Right ventricle myocardium inferior (tissue), 1 donor: ENCODE data around the gene STARD3. TPM values are rescaled to one million over a fixed set of nuclear protein-coding genes. Genes with fewer than 3 reads are reported as not detected.

Experiments used
- ATAC-seq: fragments of 200-7000 bp; cut with Tn5 transposase; one replicate; pipeline ENCODE4 v1.9.1; 2020; ENCODE audit warnings: mild to moderate bottlenecking, moderate library complexity
- DNase-seq: peaks from one replicate; pipeline ENCODE4 v3.0.0; 2021; ENCODE audit errors: missing footprints
- intact Hi-C: fragments of 100-400 bp; cut with DNase I; formaldehyde crosslinking; loops from one replicate; pipeline ENCODE4 v1.11.0; 2022
- total RNA-seq: library from RNA; stranded (reverse); fragmentation: NEBNext Ultra II Directional; extraction: Animal tissue kit (Norgen Biotek cat#: 25700); gene quantifications from one replicate; pipeline ENCODE4 v1.2.1, GENCODE V29; 2021
- donor health status: DM: no; HTN: yes; CAD: no; lungs with severe emphysema.

STARD3 gene
- total RNA-seq, 1 donor from 2014 or later: 21.4 TPM

DNA sequence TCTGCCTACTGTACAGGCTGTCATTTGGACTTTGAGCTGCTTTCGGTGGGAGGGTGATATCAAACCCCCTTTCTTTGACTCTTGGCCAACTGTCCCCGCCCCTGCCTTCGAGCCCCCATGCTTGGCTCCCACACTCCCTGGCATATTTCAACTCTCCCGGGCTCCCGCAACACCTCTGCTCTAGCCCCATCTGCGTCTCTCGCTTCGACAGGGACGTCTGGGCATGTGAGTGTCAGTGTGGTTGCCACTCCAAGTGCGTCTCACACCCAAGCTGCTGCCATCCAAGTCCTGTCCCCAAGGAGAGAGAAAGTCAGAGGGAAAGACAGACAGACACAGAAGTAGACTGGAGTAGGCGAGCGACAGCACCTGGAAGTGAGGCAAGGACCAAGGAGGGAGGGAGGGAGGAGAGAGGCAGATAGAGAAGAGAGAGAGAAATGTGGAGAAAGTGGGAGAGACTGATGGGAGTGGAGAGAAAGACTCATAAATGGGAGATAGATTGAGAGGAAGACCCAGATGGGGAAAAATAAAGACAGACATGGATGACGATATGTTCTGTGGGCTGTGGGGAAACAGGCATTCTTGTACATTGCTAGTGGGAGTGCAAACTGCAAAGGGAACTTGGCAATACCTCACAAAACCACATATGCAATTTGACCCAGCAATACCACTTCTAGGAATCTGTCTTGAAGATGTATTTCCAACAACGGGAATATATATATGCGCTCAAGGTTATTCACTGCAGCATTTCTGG lies 11.8 kb downstream of the STARD3 start:
- DNase-seq: peak; percentile 45
- ATAC-seq: no peak
- intact Hi-C loops: no loop called here

DNA sequence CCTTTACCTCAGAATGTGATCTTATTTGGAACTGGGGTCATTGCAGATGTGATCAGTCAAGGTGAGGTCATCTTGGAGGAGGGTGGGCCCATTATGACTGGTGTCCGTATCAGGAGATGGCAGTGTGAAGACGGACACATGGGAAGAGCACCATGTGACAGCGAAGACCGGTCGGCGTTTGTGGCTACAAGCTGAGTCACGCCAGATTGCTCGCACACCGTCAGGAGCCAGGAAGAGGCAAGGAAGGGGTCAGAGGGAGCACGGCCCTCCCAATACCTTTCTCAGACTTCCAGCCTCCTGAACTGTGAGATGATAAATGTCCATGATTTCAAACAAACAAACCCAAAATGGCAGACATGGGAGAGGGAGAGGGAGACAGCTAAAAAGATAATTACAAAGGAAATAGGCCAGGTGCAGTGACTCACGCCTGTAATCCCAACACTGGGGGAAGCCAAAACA lies 13.2 kb downstream of the STARD3 start:
- DNase-seq: no peak
- intact Hi-C loops: no loop called here
- ATAC-seq: no peak

DNA sequence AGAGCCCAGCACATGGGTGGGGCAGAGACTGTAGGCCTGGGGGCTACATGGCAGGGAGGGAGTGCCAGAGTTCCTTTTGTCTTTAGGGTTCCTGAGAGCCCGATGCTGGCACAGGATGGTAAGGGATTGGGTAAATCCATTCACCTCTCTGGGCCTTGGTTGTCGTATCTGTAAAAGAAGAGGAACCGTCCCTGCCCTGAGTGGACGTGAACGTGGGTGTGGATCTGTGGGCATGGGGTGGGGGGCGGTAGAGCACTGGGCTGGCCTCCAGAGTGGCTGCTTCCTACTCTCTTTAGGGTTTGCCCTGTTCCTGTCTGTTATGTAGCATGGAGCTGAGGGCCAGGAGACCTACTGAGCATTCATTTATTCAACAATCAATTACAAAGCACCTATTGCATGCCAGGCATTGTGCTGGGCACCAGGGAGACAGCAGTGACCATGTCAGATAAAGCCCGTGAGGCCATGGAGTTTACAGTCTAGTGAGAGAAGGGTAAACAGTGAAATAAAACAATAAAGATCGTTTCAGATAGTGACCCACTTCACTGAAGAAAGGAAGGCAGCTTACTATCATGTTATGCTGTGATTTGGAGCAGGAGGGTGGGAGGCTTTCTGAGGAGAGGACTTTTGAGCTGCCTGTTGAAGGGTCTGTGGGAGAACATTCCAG lies 15.1 kb downstream of the STARD3 start:
- DNase-seq: no peak
- intact Hi-C loops: no loop called here
- no peak for ATAC-seq

DNA sequence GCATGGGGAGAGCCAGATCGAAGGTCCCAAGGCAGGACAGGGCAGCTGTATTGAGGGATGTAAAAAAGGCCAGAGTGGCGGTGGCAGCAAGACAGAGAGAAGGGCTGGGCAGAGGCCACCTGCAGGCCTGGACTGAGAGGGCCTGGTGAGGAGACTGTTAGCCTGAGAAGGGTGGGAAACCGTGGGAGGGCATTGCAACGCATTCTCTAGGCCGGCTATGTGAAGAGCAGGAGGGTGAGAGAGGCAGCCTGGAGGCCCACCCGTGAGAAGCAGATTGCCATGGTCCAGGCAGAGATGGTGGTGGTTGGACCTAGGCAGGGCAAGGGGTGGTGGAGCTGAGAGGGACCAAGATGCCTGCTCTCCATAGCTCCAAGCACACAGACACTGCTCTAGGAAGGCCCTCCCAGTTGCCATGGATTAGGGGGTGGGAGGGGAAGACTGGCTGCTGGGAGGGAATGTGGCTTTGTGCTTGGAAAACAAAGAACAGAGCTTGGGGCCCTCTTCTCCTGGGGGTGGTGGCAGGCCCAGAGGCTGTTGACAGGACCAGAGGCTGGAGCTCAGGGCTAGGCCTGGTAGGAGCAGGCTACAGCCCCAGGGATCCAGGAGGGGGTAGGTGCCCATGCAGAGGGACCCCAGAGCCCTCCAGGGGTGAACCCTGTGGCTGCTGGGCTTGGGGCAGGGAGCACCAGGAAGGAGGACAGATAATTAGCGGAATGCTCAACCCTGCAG lies 15.8 kb downstream of the STARD3 start:
- no peak for ATAC-seq
- DNase-seq: no peak
- intact Hi-C loops: no loop called here

DNA sequence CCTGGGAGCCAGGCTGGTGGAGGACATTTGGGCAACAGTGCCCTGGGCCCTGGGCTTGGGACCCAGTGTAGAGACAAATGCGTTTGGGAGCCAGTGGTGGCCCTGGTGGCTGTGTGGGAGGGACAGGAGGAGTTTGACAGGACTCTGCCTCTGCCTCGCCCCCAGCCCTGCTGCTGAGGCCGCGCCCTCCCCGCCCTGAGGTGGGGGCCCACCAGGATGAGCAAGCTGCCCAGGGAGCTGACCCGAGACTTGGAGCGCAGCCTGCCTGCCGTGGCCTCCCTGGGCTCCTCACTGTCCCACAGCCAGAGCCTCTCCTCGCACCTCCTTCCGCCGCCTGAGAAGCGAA lies 16.3 kb downstream of the STARD3 start:
- intact Hi-C loops: no loop called here
- DNase-seq (no peak), ATAC-seq (no peak)

DNA sequence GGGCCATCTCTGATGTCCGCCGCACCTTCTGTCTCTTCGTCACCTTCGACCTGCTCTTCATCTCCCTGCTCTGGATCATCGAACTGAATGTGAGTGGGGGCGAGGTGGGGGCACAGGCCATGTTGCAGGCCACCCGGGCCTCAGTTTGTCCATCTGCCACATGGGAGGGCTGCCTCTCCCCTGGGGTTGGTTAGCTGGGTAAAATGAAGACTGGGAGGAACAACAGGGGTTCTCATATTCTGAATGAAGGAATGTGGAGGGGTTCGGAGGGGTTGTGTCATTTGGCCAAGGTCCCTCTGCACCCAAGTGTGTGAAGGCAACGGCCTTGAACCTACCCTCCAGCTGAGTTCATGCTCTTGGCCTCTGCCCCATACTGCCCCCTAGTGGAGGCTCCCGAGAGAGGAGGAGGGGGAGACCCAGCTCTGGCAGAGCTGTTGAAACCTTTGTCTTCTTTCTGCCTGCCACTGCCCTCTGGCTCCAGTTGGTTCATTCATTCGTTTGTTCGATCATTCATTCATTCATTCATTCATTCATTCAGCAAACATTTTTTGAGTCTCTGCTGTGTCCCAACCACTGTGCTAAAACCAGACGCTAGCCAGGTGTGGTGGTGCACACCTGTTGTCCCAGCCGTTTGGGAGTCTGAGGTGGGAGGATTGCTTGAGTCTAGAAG lies 16.9 kb downstream of the STARD3 start:
- intact Hi-C loops: no loop called here
- DNase-seq: peak; percentile 79
- peak; percentile 56 for ATAC-seq

DNA sequence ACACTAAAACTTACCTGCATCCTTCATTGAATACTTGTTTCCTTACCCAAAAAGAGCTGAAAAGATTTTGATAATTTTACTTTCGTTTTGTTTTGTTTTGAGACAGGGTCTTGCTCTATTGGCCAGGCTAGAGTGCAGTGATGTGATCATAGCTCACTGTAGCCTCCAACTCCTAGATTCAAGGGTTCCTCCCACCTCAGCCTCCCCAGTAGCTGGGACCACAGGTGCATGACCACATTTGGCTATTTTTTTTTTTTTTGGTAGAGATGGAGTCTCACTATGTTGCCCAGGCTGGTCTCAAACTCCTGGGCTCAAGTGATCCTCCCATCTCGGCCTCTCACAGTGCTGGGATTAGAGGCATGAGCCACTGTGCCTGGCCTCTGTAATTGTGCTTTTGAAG lies 18.2 kb downstream of the STARD3 start:
- ATAC-seq (no peak), DNase-seq (no peak)
- intact Hi-C loops: no loop called here

DNA sequence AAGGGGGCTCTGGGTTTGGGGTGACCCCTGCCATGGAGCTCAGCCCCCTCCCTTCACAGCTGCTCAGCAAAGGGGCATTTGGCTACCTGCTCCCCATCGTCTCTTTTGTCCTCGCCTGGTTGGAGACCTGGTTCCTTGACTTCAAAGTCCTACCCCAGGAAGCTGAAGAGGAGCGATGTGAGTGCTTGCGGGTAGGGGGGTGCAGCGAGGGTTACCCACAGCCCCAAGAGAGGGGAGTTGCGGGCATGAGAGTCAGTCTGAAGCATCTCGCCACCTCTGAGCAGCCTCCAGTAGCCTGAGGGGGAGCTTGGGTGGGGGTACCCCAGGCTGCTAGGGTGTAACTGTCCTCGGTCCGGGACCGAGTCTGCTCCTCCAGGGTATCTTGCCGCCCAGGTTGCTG lies 21.4 kb downstream of the STARD3 start:
- DNase-seq (no peak), ATAC-seq (no peak)
- intact Hi-C loops: no loop called here

DNA sequence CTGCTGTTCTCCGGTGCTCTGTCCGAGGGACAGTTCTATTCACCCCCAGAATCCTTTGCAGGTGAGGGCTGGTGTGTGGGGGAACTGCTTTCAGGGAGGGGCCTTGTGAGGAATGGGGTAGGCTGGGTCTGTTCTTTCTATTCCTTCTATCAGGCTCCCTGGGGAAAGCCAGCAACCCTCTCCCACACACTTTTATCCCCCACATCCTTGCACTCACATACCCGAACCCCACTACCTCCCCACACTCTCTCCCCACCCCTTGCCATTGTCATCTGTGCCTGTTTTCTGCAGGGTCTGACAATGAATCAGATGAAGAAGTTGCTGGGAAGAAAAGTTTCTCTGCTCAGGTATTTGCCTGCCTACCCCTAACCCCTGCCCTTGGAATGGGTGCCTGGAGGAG lies 21.8 kb downstream of the STARD3 start:
- intact Hi-C loops: no loop called here
- no peak for ATAC-seq
- no peak for DNase-seq

DNA sequence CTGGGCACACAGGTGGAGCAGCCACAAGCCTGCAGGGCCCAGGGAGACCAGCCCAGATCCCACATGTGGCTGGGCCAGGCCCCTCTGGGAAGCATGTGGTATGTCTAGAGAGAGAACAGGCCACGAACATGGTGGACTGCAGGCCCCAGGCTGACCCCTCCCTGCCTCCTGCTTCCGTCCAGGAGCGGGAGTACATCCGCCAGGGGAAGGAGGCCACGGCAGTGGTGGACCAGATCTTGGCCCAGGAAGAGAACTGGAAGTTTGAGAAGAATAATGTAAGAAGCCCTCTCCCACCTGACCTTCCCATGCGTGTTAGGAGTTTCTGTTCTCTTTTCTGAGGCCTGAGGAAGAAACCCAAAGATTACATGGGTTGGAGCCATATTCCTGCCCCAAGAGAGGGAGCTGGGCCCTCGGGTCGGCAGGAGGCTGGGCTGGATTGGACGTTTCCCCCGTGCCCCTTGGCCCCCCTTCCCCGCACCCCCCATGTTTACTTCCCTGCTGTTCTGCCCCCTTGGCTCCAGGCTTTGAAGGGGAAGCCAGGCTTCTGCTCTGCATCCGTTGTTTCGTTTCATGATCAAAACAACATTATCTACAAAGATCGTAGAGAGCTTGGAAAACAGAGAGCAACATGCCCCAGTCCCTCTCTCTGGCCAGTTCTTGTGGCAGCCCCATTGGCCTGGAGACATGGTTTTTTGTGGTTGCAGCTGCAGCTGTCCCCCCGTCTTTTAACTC lies 22.5 kb downstream of the STARD3 start:
- intact Hi-C loops: loop anchor here (5.0 kb wide), 1 partner anchor 93 kb away; no protein-coding TSS in a partner anchor
- DNase-seq (no peak), ATAC-seq (no peak)

DNA sequence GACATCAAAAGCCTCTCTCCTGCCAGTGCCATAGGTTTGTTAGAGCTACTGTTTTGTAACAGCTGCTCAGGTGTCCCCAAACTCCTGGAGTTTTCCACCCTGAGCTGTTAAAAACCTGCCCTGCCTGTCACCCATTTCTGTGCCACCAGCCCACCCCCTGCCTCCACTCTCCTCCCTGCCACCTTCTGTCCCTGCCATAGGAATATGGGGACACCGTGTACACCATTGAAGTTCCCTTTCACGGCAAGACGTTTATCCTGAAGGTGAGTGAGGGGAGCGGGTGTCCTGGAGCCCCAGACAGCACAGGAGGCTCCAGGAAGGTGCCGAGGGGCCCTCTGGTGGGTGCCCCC lies 23.0 kb downstream of the STARD3 start:
- intact Hi-C loops: loop anchor here (5.0 kb wide), 1 partner anchor 92 kb away; no protein-coding TSS in a partner anchor
- ATAC-seq: no peak
- no peak for DNase-seq

DNA sequence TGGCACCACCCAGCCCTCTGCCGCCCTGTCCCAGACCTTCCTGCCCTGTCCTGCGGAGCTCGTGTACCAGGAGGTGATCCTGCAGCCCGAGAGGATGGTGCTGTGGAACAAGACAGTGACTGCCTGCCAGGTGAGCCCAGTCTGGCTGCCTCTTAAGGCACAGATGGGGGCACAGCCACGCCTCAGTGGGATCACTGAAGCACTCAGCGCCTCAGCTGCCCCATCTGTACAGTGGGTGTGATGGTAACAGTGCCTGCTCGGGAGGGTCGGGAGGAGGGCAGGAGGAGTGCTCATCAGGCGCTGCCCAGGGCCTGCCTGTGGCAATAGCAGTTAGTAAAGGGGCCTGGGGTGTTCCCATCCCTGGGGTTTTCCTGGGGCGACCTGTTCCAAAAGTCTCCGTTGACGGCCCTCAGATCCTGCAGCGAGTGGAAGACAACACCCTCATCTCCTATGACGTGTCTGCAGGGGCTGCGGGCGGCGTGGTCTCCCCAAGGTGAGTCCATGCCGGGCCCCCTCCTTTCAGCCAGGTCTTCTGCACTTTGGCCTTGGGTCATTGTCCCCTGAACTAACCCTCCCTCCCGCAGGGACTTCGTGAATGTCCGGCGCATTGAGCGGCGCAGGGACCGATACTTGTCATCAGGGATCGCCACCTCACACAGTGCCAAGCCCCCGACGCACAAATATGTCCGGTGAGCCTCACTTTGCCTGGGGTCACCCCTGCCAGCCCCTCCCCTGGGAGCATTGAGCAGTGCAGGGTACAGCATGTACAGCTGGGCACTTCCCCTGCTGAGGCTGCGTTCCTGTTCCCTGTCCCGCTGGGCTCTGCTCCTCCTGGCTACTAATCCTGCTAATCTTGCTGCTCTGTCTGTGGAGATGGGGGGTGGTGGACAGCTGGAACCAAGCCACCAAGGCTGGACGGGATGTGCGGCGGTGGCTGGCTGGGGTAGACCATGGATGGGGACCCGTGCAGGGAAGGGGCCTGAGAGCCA lies 23.7 kb downstream of the STARD3 start:
- ATAC-seq (peak; percentile 26), DNase-seq (peak; percentile 75)
- intact Hi-C loops: loop anchor here (5.0 kb wide), 1 partner anchor 92 kb away; no protein-coding TSS in a partner anchor

DNA sequence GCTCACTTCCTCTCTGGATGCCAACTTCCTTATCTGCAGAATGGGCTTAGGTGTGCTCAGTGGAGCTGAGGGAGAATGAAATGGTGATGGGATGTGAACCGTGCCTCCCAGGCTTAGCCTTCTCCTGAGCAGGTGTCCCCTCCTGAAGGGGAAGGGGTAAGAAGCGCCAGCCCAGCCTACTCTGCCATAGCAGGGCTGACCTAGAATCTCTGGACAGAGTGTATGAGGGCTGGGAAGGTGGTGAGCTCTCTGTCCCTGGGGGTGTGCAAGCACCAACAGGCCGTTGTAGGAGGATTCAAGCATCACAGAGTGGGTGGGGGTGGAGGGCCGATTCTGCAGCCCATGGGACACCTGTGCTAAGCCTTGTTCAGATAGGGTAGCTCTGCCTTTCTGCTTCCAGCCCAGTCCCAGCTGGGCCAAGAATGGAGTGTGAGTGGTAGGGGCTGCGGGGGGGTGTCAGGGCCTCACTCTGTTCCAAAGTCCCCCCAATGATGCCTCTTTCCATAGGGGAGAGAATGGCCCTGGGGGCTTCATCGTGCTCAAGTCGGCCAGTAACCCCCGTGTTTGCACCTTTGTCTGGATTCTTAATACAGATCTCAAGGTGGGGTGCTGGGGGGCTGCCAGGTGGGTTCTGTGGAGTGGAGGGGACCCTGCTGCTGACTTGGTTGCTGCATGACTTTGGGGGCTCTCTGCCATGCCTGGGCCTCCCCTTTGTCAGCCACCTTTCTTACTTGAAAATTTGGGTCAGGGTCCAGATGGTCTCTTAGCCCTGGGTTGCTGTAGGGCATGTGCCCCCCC lies 25.0 kb downstream of the STARD3 start:
- DNase-seq (no peak), ATAC-seq (no peak)
- intact Hi-C loops: loop anchor here (5.0 kb wide), 1 partner anchor 90 kb away; no protein-coding TSS in a partner anchor

DNA sequence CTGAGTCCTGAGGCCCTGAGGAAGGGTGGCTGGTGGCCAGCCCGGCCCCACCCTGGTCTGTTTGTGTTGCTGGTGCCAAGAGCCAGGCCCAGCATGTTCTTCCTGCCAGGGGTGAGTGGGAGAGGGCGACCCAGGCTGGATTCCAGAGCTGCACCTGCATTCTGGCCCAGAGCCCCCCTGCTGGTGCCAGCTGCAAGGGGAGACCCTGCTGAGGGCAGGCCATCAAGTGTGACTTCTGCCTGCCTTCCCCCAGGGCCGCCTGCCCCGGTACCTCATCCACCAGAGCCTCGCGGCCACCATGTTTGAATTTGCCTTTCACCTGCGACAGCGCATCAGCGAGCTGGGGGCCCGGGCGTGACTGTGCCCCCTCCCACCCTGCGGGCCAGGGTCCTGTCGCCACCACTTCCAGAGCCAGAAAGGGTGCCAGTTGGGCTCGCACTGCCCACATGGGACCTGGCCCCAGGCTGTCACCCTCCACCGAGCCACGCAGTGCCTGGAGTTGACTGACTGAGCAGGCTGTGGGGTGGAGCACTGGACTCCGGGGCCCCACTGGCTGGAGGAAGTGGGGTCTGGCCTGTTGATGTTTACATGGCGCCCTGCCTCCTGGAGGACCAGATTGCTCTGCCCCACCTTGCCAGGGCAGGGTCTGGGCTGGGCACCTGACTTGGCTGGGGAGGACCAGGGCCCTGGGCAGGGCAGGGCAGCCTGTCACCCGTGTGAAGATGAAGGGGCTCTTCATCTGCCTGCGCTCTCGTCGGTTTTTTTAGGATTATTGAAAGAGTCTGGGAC lies 25.8 kb downstream of the STARD3 start:
- ATAC-seq: no peak
- intact Hi-C loops: loop anchor here (5.0 kb wide), 1 partner anchor 90 kb away; no protein-coding TSS in a partner anchor
- no peak for DNase-seq

DNA sequence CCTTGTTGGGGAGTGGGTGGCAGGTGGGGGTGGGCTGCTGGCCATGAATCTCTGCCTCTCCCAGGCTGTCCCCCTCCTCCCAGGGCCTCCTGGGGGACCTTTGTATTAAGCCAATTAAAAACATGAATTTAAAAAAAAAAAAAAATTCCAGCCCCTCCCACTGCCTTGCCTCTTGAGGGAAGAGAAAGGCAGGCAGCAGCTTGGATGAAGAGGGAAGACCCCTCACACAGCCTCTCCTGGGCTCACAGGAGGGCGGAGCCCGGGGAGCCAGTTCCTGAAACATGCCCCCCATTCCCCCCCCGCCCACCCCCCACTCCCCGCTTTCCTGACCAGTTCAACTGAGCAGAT lies 26.4 kb downstream of the STARD3 start:
- DNase-seq (no peak), ATAC-seq (no peak)
- intact Hi-C loops: loop anchor here (5.0 kb wide), 1 partner anchor 89 kb away; no protein-coding TSS in a partner anchor
